Left kidney (tissue), 8 donors: ENCODE results near the gene DEXI. TPM values are rescaled to one million over a fixed set of nuclear protein-coding genes. Genes with fewer than 3 reads are reported as not detected.

Experiments used
- DNase-seq: peaks from one replicate; pipeline ENCODE4 v3.0.0-alpha.2; 2013
- long read RNA-seq, 8 donors: transcript quantifications; one replicate each; lab custom pipeline, GENCODE V29; 2026
- polyA plus RNA-seq: library from polyadenylated mRNA; unstranded; fragments of 120-200 nt; gene quantifications from one replicate; pipeline ENCODE4 v1.2.1, GENCODE V29; 2013; ENCODE audit not compliant: insufficient read length

Gene DEXI
- polyA plus RNA-seq, result 42.6 TPM
- long read RNA-seq, donor 1, full-length matches to known transcripts, result 36 of 36 reads
- long read RNA-seq, donor 1, partial matches to known transcripts, result 0 of 36 reads
- long read RNA-seq, donor 1, other reads (novel, unspliced or antisense), result 0 of 36 reads
- long read RNA-seq, donor 2, full-length matches to known transcripts, result 12 of 12 reads
- long read RNA-seq, donor 2, partial matches to known transcripts, result 0 of 12 reads
- long read RNA-seq, donor 2, other reads (novel, unspliced or antisense), result 0 of 12 reads
- long read RNA-seq, donor 3, full-length matches to known transcripts, result 20 of 20 reads
- long read RNA-seq, donor 3, partial matches to known transcripts, result 0 of 20 reads
- long read RNA-seq, donor 3, other reads (novel, unspliced or antisense), result 0 of 20 reads
- long read RNA-seq, donor 4, full-length matches to known transcripts, result 5 of 5 reads
- long read RNA-seq, donor 4, partial matches to known transcripts, result 0 of 5 reads
- long read RNA-seq, donor 4, other reads (novel, unspliced or antisense), result 0 of 5 reads
- long read RNA-seq, donor 5, full-length matches to known transcripts, result 40 of 40 reads
- long read RNA-seq, donor 5, partial matches to known transcripts, result 0 of 40 reads
- long read RNA-seq, donor 5, other reads (novel, unspliced or antisense), result 0 of 40 reads
- long read RNA-seq, donor 6, full-length matches to known transcripts, result 34 of 34 reads
- long read RNA-seq, donor 6, partial matches to known transcripts, result 0 of 34 reads
- long read RNA-seq, donor 6, other reads (novel, unspliced or antisense), result 0 of 34 reads
- long read RNA-seq, donor 7, full-length matches to known transcripts, result 39 of 39 reads
- long read RNA-seq, donor 7, partial matches to known transcripts, result 0 of 39 reads
- long read RNA-seq, donor 7, other reads (novel, unspliced or antisense), result 0 of 39 reads
- long read RNA-seq, donor 8, transcript DEXI-201 (2 exons, 1,561 nt), result major isoform, 11 of 12 reads
- long read RNA-seq, donor 8, partial matches to known transcripts, result 0 of 12 reads
- long read RNA-seq, donor 8, other reads (novel, unspliced or antisense), result 0 of 12 reads

GRCh38 chr16:10942352-10943063 is at the start of gene DEXI:
Gene DEXI, minus strand, starts transcription at chr16:10942468. Its CDS starts 463 bp downstream, at chr16:10942005.
- peak; percentile 92 for DNase-seq

GRCh38 chr16:10990378-10990777 is 48.1 kb upstream of the DEXI start:
- no peak for DNase-seq

- DNase-seq, result no peak
Observed at GRCh38 chr16:10989559-10989958, 47.3 kb upstream of the DEXI start.

DNA sequence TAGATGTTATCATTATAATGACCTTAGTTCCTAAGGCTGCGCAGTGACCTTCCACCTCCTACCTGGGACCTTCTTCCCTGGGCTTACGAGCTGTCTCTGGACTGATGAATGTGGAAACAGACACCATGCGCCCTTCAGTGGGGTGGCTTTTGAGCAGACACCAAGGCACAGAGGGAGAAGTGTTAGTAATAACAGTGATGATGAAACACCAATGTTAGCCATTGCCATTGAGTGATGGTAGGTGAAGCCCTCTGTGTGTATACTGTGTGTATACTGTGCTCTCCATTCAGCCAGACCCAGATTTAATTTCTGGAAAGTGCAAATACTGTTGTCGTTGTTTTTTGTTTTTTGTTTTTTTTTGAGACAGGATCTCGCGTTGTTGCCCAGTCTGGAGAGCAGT is 46.6 kb upstream of the DEXI start:
- no peak for DNase-seq

- DNase-seq, result no peak
Observed at GRCh38 chr16:10988164-10988803, 46.0 kb upstream of the DEXI start.

DNA sequence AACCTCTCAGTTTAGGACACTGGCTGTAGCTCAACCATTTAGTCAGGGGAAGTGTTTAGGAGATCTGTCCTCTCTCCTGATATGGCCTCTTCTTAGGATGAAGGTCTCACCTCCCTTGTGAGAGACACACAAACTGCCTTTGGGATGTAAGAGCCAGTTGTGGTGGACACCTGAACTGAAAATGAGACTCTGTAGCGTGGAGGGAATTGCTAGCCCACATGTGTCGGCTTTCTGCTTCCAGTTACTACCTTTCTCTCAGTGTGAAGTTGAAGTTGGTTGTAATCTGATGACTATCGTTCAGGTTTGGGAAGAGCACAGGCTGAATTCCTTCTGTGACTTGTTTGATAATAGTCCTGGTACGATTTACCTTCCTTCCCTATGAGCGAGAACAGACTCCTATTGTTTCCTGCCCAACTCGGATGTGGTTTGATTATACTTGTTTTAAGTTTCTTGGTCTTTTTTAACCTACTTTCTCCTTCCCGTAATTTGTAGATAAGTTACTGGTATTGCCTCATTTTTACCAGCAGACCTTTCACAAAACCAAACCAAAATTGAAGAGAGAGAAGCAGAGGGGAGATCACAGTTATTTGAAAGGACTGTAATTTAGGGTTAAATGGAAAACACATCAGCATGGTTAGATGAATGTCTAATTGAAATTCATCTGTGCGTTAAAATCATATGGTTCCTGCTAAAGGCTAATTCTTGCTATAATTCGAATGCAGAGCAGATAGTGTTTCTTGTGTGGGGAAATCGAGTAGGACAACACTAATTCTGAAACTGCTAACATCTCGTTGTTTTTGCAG is 45.3 kb upstream of the DEXI start:
- no peak for DNase-seq

DNA sequence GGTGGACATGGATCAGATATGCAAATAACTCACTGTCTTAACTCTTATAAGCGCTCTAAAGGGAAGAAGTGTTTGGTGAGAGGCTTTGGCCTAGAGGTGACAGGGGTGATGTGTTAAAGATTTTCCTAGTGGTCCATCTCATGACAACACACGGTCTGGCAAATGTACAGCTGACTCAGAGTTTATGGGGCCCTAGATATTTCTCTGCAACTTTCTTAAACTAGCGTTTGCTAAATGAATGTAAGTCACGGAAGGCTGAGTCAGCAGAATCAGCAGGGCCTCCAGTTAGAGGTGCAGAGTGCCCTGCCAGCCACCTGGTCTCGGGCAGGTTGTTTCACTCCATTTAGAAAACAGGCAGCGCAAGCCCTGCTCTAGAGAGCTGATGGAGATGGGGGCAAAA is 42.2 kb upstream of the DEXI start:
- DNase-seq, result no peak

- no peak for DNase-seq
Observed at GRCh38 chr16:10983159-10983558, 40.9 kb upstream of the DEXI start.

- DNase-seq, result no peak
Observed at GRCh38 chr16:10982465-10983150, 40.3 kb upstream of the DEXI start.

- no peak for DNase-seq
Observed at GRCh38 chr16:10981697-10982216, 39.5 kb upstream of the DEXI start.

- no peak for DNase-seq
Observed at GRCh38 chr16:10980813-10981212, 38.5 kb upstream of the DEXI start.

- no peak for DNase-seq
Observed at GRCh38 chr16:10979717-10980601, 37.7 kb upstream of the DEXI start.

DNA sequence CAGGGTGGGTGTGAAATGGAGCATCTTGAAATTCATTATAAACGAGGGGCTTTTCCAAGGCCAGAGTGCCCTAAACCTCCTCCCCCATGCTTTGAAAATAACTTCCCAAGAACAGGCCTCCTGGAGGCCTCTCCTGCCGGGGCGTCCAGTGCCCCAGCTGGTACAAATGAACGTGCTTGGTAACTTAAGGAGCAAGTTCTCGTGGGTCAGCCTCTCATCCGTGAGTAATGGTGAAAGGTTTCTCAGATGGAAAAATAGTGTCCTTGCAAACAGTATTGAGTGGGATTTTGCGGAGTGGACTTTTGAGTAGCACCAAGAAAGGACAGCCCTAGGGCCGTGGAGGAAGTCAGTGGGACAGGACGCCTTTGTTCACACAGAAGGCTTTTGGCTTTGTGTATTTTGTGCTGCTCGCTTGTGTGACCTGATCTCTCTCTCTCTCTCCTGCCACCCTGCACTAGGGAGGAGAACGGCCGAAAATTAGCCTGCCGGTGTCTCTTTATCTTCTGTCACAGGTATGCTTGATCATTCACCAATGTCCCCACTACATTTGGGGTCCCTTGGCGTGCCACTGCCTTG is 36.7 kb upstream of the DEXI start:
- no peak for DNase-seq

DNA sequence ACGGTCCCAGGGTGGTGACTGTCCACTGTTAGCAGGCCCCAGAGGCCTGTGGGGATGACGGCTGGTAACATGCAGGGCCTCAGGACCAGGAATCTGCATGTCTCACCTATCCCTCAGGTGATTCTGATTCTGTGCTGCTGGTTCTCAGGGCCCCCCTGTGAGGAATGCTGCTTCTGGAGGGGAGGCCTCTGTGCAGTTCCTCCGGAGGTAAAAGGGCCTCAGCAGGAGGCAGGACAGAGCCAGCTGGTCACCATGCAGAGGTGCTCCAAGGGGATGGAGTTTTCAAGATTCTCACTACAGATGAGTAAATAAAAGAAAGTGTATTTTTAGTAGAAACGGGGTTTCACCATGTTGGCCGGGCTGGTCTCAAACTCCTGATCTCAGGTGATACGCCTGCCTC is 35.9 kb upstream of the DEXI start:
- no peak for DNase-seq

DNA sequence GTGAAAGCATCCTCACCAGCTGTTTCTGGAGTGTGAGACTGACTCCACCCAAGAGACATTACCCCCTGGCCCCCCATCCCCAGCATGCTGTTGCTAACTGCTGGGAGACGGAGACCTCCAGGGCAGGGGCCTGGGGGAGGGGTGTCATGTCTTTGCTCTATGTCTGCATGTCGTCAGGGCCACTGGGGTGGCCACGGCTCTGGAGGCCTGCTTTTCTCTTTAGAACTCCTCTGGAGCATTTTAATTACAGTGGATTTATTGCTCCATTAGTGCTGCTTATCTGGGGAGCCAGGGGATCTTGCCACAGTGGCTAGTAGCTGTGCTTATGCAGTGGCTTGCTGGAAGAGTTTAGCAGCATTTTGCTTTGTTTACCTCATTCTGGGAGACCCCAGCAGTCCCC is 34.4 kb upstream of the DEXI start:
- DNase-seq, result peak; percentile 75

DNA sequence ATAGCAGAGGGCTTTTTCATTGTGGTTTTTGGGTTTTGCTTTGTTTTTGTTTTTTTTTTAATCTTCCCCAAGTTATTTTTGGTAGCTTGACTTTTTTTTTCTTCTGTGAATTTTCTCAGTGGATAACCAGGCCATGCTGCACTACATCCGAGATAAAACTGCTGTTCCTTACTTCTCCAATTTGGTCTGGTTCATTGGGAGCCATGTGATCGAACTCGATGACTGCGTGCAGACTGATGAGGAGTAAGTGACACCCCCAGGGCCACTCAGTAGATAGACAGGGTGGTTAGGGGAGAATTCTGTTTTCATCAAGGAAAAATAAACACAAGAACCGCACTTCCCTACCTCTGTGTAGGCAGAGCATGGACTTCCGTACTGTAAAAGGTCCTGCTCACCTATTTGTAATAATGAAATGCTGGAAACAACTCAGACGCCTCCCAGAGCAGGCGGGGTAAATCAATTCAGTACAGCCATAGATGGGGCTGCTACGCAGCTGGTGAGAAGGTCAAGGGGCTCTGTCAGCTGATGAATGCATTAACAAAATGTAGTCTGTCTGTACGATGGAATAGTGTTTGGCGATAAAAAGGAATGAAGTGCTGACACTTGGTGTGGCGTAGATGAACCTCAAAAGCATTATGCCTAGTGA is 30.7 kb upstream of the DEXI start:
- DNase-seq, result no peak

GRCh38 chr16:10972108-10972818 is 30.0 kb upstream of the DEXI start:
- DNase-seq, result no peak
